Stimulated activated CD4-positive, alpha-beta T cell treated with anti-CD3 and anti-CD28 coated beads, Interleukin-1b, Interleukin-23, amount 100 ng/mL, for 48 hours (primary cell): ENCODE results near the gene DEFB113.
"Not testable (repeated sequence)": the region's sequence is repeated elsewhere in the genome, so short reads cannot be mapped to it uniquely, and the experiment has no call there.

Experiments
- DNase-seq: peaks from one replicate; pipeline ENCODE4 v3.0.0-alpha.2; 2020

The DEFB113 gene

DNA sequence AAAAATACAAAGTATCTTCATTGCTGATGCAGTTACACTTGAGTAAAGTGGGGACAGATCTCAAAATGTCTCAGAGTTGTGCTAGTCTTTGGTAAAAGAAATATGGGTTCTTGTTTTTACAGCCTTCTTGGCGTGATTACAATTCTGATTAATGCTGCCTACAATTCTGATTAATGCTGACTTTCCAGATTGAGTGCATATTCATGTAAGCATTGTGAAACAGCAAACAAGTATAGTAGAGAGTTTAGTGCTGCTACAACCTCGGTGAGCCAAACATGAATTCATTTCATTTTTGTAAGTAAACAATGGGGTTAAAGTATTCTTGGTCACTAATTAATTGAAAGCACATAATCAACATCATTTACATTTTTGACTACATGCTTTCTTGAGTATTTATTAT lies at the start of gene DEFB113:
Gene DEFB113, minus strand, starts transcription at position 21 of the 400 bp plus-strand sequence. Its CDS starts 0 bp downstream, at position 21.
- no peak for DNase-seq

DNA sequence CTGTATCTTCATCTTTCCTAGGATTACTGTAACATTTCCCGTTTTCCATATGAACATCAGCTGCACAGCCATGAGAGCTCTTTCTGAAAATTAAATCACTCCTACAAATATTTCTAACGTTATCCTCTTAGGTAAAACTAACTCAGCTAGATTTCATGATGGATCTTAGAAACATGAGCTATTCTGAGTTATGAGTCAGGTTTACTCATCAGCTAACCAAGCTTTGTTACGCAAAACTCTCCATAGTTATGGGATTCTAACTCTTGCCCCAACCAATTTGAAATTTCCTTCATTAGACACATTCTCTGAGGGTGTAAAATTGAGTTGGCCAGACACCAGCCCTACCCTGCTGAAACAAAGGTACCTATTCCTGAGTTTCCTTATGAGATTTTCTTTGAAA lies 38.4 kb upstream of the DEFB113 start:
- DNase-seq, result no peak

DNA sequence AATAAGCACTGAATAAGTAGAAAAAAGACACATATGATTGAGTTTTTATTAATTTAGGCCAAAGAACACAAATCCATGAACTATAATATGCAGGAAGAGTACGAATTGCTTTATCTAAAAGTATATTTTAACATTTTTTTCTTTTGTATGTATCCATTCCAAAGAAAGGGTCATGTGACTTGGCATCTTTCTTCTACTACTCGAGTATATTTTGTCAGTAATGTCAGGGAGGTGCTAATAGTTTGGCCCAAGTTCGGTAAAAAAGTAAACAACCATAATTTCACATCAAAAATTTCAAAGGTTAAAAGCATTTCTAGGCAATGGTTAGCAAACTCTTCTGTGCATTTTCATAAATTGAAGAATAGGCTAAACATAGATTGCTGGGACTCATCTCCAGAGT lies 33.7 kb upstream of the DEFB113 start:
- DNase-seq, result no peak

- DNase-seq, result no peak
Observed at GRCh38 chr6:49995278-49995677, 25.9 kb upstream of the DEFB113 start.

DNA sequence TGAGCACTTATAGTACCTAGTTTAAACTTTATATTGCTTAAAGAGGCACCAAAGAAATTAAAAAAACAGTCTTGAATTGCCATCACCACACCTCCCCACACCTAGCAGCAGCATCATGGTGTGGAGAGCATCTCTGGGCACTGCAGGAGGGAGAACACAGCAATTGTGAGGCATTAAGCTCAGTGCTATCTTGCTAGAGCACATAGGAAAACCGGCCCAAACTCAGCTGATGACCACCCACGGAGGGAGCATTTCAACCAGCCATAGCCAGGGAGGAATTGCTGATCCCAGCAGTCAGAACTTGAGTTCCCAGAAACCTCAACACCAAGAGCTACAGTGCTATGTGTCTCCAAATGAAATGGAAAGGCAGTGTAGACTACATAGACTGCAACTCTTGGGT lies 19.5 kb upstream of the DEFB113 start:
- DNase-seq, result no peak

DNA sequence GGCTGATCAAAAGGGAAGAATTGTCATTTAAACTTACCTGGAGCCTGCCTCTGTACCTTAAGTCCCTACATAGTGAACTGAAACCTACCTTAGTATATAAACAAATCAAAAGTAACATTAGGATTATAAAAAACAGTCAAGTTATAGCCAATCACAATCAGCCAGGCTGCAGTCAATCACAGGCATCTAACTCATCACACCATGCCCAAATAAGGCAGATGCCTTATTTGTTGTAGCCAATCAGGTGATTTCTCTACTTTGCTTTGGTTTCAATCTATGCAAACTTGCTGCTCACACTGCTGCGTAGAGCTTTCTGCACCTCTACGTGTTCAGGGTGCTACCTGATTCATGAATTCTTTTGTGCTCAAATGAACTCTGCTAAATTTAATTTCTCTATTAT lies 18.3 kb upstream of the DEFB113 start:
- no peak for DNase-seq

DNA sequence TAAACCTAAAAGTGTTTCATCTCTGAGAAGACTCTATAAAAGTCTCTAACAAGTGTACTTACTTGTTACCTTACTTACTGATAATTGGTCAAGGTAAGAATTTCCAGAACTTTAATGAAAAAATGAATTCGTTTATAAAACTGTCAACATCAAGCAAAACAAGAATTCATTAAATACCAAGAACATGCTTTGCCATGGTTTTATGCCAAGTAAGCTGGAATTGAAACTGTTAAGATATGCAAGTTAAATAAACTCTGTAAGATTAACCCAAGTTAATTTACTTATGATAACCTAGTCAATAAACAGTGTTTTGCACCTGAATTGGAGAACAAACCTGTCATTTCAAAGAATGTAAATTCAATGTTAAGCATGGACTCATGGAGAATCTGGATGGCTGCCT lies 17.1 kb upstream of the DEFB113 start:
- DNase-seq, result no peak

DNA sequence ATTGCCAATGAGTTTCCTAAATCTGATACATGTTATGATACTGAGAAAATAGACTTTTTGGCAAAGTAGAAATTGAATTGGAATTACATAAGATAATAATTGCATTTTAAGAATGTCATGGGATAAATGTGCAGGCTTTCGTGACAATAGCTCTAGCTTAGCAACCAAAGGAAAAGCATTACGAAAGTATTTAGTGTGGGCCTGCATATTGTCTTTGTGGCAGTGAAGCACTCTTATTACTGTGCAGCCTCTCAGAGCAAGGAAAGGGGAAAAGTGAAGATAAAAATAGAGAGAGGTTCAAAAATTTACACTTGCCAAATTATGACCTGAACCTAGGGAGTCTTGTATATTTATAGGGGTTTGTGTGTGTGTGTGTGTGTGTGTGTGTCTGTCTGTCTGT lies 12.6 kb upstream of the DEFB113 start:
- no peak for DNase-seq

DNA sequence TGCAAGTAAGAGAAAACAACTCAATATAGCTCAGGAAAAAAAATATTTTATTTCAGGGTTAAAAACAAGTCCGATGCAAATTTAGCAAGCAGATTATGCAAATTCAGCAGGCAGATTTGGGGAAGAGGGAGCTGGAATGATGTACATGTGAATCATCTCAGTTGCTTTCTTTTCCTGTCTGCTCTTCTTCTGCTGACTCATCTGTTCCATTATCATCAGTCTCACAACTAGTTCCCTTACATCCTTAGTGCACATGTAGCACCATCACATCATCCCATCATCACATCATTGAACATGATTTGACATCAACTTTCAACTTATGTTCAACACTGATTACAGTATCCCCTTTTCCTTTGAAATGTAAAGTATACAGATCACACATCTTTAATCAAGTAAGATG lies 11.5 kb upstream of the DEFB113 start:
- no peak for DNase-seq

DNA sequence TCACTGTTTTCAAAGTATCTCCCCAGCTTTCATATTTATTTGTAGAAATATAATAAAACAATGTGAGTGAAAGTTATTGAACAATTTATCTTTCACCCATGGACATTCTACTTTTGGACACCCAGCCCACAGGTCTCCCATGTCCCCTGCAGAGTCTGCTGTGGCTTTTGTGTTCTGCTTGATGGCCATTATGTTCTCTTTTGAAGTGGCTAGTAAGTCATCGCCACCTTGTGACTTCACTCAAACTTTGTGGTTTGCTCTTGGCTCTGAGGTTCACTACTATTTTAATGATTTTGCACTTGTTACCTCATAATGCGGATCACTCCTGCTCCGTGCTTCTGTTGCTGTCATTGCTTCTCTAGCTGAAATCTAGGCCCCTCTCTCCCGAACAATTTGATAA lies 10.2 kb upstream of the DEFB113 start:
- DNase-seq, result no peak

DNA sequence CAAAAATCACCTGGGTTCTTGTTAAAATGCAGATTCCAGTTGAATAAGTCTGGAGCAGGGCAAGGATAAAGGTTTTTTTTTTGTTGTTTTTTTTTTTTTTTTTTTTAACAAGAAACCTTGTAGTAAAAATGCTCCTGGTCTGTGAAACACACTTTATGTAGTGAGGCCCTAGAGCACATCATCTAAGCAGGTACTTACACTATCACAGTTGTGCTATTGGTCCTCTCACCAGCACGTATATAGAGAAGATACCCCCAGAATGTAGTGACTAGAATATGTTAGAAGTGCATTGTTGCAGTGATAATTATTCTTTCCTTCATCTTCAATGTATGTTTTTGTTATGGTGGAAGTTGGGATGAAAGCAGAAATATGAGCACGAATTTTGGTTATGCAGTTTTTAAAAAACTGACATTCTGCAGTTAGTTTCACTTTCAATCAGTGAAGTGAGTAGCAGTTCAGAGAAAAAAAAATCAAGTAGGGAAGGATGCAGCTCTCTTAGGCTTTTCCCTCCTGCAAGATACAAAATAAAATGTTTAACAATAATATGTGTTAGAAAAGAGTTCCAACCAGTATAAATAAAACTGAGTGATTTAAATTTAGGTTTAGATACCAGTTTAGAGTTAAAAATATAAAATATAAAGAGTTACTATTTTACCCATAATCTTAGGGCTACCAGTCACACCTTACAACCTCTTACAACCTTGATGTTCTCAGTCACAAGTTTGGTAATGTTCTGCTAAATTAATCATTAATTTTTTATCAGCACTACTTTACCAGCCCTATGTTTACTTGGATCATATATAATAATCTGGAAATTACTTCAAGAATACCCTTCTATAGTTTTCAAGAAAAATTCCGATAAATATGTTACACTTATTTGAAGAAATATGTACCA lies 9.2 kb upstream of the DEFB113 start:
- DNase-seq, result no peak

GRCh38 chr6:49966823-49967222 lies 2.6 kb downstream of the DEFB113 start:
- no peak for DNase-seq

DNA sequence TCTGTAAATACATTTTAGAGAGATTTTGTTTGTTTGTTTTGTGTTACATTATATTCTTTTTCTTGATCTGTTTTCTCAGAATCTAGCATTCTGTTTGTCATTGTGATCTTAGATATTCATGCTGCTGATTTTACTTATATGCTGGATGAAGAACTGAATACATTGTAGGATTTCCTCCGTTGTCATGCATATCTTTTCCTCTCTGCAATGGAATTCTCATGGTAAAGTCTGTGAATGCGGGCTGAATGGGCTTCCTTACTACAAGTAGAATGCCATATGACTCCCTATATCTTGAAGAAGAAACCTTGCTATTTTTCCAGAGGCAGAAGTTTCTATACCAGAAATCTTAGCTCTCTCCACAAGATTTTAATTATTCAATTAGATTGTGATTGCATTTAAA lies 3.1 kb downstream of the DEFB113 start:
- no peak for DNase-seq

DNA sequence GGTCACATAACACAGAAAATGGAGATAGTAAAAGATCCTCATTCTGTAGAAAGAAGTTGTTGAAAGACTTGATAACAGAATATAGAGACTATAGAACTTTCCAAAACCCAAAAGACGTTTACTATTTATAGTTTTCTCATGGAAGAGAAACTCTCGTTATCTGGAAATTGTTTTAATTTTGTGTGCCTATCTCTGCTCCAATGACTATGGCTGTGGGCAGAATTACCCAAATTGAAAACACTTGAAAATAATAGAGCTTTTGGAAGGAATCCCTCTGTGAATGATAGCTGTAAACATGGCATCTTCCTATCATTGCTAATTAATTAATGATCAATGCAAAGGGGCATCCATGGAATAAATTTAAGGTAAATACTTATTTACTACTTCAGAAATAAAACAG lies 5.4 kb downstream of the DEFB113 start, which contains the start of gene DEFB114:
Gene DEFB114, minus strand, starts transcription at position 101 of the 400 bp plus-strand sequence. Its CDS starts 59 bp downstream, at position 42.
- no peak for DNase-seq

DNA sequence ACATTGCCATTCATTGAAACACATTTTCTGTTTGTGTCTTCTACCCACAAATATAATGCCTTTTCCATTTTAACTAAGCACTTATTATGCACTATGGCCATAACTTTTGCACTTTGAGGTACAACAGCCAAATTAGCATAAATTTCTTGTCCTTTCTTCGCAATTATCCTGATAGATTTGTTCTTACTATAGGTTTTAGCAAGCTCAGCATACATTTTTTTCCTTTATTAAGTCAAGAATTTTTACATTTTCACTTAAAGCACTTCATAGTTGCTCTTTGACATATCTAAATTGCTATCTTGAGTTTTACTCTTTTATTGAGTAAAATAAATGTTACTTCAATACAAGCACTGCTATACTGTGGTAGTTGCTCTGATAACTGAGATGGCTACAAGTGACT lies 11.2 kb downstream of the DEFB113 start:
- DNase-seq, result no peak

GRCh38 chr6:49955847-49956246 lies 13.6 kb downstream of the DEFB113 start:
- no peak for DNase-seq

DNA sequence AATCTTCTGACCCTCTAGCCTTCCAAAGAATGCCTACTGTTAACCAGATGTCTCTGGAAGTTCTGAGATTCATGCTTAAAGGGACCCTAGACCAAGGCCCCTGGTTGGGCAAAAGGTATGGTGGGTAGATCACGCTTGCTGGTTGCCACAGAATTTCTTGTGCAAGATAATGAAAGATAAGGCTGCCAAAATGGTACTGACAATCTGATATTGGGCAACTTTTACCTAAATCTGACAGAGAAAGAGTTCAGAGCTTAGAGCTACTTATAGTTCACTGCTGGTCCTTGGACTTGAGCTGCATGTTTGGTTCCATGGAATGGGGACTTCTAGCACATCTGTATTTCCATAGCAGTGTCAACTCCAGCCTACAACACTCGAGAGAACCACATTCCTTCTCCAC lies 17.5 kb downstream of the DEFB113 start:
- no peak for DNase-seq

- no peak for DNase-seq
Observed at GRCh38 chr6:49950415-49950751, 19.0 kb downstream of the DEFB113 start.

GRCh38 chr6:49949062-49949461 lies 20.4 kb downstream of the DEFB113 start:
- DNase-seq, result no peak

- DNase-seq, result no peak
Observed at GRCh38 chr6:49946835-49947234, 22.6 kb downstream of the DEFB113 start.

DNA sequence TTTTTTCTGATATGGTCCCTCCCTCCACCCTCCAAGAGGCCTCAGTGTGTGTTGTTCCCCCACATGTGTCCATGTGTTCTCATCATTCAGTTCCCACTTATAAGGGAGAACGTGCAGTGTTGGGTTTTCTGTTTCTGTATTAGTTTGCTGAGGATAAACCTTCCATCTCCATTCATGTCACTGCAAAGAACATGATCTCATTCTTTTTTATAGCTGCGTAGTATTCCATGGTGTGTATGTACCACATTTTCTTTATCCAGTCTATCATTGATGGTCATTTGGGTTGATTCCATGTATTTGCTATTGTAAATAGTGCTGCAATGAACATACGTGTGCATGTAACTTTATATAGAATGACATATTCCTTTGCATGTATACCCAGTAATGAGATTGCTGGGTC lies 25.4 kb downstream of the DEFB113 start:
- not testable (repeated sequence) for DNase-seq

GRCh38 chr6:49939993-49940498 lies 29.4 kb downstream of the DEFB113 start:
- DNase-seq, result no peak

- DNase-seq, result no peak
Observed at GRCh38 chr6:49937811-49938210, 31.6 kb downstream of the DEFB113 start.

- no peak for DNase-seq
Observed at GRCh38 chr6:49937017-49937416, 32.4 kb downstream of the DEFB113 start.

GRCh38 chr6:49935387-49935786 lies 34.0 kb downstream of the DEFB113 start:
- no peak for DNase-seq
